Activated CD8-positive, alpha-beta memory T cell treated with anti-CD3 and anti-CD28 coated beads, Interleukin-2, amount 10 ng/mL, durations not matched to agents 7 days and 5 days (primary cell): ENCODE measurements around the gene MPPED1. TPM values are rescaled to one million over a fixed set of nuclear protein-coding genes. Genes with fewer than 3 reads are reported as not detected.

ENCODE experiments used
- ATAC-seq: fragments of 150-1000 bp; cut with Tn5 transposase; one replicate; pipeline ENCODE4 v1.10.0; 2021; ENCODE audit warnings: moderate library complexity
- CTCF ChIA-PET: fragments of 350-600 bp; sonication (Branson Sonifier 250); formaldehyde crosslinking; loops from one replicate; lab custom pipeline; 2021; ENCODE audit warnings: antibody characterized with exemption; lab: Charles Lee
- DNase-seq: peaks from one replicate; pipeline ENCODE4 v3.0.0-alpha.2; 2020
- H3K27ac Mint-ChIP-seq: one replicate; pipeline ENCODE4 v1.8.0; 2021; ENCODE audit warnings: mild to moderate bottlenecking, mixed read lengths
- H3K27me3 Mint-ChIP-seq: one replicate; pipeline ENCODE4 v1.8.0; 2021; ENCODE audit warnings: mixed read lengths
- H3K36me3 Mint-ChIP-seq: one replicate; pipeline ENCODE4 v1.8.0; 2021; ENCODE audit warnings: mild to moderate bottlenecking, mixed read lengths
- H3K4me1 Mint-ChIP-seq: one replicate; pipeline ENCODE4 v1.8.0; 2021; ENCODE audit warnings: mixed read lengths
- H3K4me3 Mint-ChIP-seq: one replicate; pipeline ENCODE4 v1.8.0; 2021; ENCODE audit warnings: mild to moderate bottlenecking, moderate library complexity, mixed read lengths
- H3K9me3 Mint-ChIP-seq: one replicate; pipeline ENCODE4 v1.8.0; 2022; ENCODE audit warnings: low read depth, mixed read lengths
- total RNA-seq, 2 experiments: library from RNA; stranded (reverse); gene quantifications; one replicate each; pipeline ENCODE4 v1.2.3, GENCODE V29; 2021

Gene MPPED1
- total RNA-seq, 2 experiments from 2014 or later: not detected

DNA sequence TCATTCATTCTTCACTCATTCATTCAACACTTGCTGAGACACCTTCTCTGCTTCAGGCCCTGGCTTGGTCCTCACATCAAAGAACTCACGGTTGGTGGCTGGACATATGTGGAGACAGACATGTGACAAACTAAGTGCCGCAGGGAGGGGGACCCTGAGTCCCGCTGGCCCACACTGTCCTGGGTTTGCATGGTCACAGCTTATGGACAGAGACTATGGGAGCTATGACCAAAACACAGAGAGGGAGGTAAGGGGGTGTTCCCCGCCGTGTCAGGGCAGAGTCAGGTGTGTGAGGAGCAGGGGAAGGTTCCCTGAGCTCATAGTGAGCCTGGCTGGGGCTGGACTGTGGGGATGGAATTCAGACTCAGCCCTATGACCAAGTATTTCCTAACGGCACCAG lies 123.1 kb downstream of the MPPED1 start:
- Mint-ChIP-seq H3K4me3 (no peak overlapping the region), H3K27ac (no peak overlapping the region), H3K36me3 (no peaks in the 10 kb centered on the region), H3K9me3 (no peaks in the 10 kb centered on the region), H3K4me1 (no peaks in the 10 kb centered on the region), H3K27me3 (peaks cover 7% of the 10 kb centered on the region)
- ATAC-seq (no peak), DNase-seq (no peak)
- CTCF ChIA-PET: no interaction called here

DNA sequence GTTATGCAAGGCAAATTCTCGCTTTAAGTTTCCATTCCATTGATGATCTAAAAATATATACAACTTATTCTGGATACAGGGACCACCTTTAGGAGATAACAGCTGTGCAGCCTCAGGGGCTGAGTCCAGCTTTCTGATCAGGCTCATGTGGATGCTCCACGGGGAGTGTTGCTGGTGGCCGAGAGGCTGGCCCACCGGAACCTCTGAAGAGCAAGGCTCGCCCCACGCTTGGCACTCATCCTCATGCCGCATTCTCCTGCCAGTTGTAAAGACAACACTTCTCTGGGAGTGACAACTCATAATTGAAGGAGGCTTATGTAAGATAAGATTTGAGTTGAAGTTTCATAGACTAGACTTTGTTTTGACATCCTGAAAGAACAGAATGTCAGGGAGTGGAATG lies 123.5 kb downstream of the MPPED1 start:
- Mint-ChIP-seq H3K4me3 (no peak overlapping the region), H3K9me3 (no peaks in the 10 kb centered on the region), H3K27me3 (peaks cover 7% of the 10 kb centered on the region), H3K27ac (no peak overlapping the region), H3K4me1 (no peaks in the 10 kb centered on the region), H3K36me3 (no peaks in the 10 kb centered on the region)
- CTCF ChIA-PET: no interaction called here
- peak; percentile 9 for DNase-seq
- no peak for ATAC-seq

DNA sequence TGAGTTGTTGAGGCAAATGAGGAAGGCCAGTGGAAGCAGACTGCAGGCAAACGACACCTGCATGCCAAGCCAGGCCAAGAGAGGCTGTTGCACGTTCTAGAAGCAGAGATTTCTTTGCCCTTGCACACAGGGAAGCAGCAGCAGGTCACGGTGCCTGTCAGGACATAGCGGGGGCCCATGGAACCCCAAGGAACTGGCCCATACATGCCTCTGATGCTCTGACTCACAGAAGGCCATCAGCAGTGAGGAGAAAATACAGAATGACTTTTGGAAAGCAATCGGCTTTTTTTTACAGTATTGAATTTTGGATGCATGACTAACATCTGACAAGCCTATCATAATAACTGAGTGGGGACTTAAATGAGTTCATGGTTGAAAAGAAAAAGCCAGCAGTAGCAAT lies 123.9 kb downstream of the MPPED1 start:
- no peaks in the 10 kb centered on the region for H3K4me1 Mint-ChIP-seq
- DNase-seq: no peak
- H3K9me3 Mint-ChIP-seq: no peaks in the 10 kb centered on the region
- no peaks in the 10 kb centered on the region for H3K36me3 Mint-ChIP-seq
- no peak overlapping the region for H3K4me3 Mint-ChIP-seq
- H3K27ac Mint-ChIP-seq: no peak overlapping the region
- ATAC-seq: no peak
- peaks cover 7% of the 10 kb centered on the region for H3K27me3 Mint-ChIP-seq
- CTCF ChIA-PET: no interaction called here

DNA sequence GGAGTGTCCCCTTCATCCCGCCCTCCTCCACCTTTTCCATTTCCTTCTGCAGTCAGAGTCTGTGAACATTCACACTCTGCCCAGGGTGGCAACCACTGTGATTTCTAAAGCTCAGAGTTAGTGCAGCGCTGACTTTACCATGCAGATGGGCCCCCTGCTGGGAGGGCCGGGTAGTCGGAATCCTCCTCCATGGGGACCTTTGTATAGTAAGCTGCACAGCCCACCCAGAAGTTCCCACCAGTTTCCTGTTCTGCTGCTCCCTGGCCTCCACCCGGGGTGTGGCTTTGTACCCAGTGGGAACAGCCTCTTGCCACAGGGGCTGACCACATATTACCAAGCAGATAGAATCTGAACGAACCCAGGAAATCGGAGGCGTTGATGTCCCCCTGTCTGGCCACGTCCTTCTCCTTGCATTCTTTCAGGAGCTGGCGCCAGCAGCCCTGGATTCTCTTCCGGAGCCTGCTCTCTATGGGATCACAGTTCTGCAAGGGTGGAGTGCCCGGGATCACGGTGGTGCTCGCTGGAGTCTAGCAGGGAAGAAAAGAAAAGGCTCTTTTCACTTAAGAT lies 125.3 kb downstream of the MPPED1 start:
- ATAC-seq (no peak), DNase-seq (no peak)
- Mint-ChIP-seq H3K9me3 (no peaks in the 10 kb centered on the region), H3K27ac (no peak overlapping the region), H3K4me1 (no peaks in the 10 kb centered on the region), H3K27me3 (peaks cover 7% of the 10 kb centered on the region), H3K36me3 (no peaks in the 10 kb centered on the region), H3K4me3 (no peak overlapping the region)
- CTCF ChIA-PET: interaction anchor here (0.6 kb wide), 1 partner anchor 141 kb away, joined by 3 read pairs; no protein-coding TSS in a partner anchor

DNA sequence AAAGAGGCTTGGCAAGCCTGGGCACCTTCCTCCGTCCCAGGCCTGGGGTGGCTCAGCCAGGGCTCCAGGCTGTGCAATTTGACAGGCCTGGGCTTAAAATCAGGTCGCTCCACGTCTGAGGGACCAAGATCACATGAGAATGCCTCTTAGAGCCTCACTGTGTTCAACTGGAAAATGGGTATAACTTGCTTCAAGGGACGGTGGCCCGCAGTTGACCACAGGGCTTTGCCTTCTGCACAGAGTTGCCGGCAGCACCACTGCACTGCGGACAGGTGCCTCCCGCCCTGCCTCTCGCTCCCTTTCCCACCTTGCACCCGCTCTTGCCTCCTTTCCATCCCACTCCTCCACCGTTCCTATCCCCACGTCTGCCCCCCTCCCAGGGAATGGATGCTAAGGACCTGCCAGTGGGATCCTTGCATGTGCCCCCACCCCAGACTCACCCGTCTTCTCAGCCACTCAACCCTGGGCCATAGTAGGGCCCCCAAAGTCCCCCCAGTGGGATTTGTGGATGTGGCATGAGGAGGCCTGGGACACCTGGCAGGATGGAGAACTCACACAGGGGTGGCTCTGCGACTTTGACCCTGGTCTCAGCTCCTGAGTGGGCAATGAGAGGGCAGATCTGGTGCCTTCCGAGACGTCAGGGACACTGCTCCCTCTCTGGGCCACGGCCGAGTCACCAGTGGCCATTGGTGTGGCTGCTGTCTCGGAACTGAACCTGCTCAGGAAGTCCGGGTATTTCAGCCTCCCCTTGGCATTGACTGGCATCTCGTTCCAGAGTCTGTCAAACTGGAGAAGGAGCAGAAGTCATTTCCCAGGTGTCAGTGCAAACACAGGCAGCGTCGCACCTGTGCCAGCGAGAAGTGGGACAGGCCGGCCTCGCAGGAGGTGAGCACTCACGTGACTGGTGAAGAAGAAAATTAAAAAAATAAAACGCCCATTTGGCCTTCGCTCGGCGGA lies 128.0 kb downstream of the MPPED1 start:
- ATAC-seq (no peak), DNase-seq (no peak)
- H3K4me3 Mint-ChIP-seq: no peak overlapping the region
- CTCF ChIA-PET: no interaction called here
- no peak overlapping the region for H3K27ac Mint-ChIP-seq
- H3K27me3 Mint-ChIP-seq: peaks cover 5% of the 10 kb centered on the region
- H3K36me3 Mint-ChIP-seq: no peaks in the 10 kb centered on the region
- H3K9me3 Mint-ChIP-seq: no peaks in the 10 kb centered on the region
- H3K4me1 Mint-ChIP-seq: no peaks in the 10 kb centered on the region

DNA sequence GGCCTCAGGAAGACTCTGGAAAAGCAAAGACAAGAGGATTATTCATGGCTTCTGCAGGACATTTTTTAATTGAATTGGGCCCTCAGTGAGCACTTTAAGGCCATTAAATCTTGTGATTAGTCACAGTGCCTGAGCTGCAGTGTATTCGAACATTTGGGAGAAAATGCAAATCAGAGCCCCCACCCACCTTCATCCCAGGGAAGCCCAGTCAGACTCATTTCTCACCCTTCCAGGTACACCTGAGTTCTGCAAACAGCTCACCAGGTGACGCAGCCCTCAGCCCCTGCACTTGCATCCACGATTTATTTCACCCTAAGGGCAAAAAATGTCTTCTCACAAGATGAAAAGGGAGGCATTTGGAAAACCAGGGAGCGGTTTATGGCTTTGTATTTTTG lies 128.7 kb downstream of the MPPED1 start:
- DNase-seq (no peak), ATAC-seq (no peak)
- Mint-ChIP-seq H3K4me1 (no peaks in the 10 kb centered on the region), H3K27ac (no peak overlapping the region), H3K36me3 (no peaks in the 10 kb centered on the region), H3K4me3 (no peak overlapping the region), H3K9me3 (no peaks in the 10 kb centered on the region), H3K27me3 (peaks cover 4% of the 10 kb centered on the region)
- CTCF ChIA-PET: no interaction called here

DNA sequence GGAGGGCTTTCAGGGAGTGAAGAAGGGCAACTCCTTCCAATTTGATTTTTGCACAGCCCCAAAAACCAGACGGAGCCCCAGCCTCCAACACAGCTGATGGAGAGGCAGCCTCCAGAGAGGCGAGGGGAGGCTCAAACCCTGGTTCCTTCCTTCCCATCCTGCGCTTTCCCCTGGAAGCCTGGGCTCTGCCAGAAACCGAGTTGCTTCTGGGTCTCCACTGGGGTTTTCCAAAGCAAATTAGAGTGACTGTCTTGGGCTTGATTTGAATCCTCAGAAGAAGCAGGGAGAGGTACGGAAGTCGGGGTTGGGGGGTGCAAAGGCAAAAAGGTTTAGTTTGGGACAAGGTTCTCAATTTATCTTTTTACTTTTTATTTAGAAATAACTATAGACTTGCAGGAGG lies 129.2 kb downstream of the MPPED1 start:
- Mint-ChIP-seq H3K36me3 (no peaks in the 10 kb centered on the region), H3K4me3 (no peak overlapping the region), H3K27me3 (peaks cover 4% of the 10 kb centered on the region), H3K9me3 (no peaks in the 10 kb centered on the region), H3K27ac (no peak overlapping the region), H3K4me1 (no peaks in the 10 kb centered on the region)
- DNase-seq: no peak
- no peak for ATAC-seq
- CTCF ChIA-PET: no interaction called here

DNA sequence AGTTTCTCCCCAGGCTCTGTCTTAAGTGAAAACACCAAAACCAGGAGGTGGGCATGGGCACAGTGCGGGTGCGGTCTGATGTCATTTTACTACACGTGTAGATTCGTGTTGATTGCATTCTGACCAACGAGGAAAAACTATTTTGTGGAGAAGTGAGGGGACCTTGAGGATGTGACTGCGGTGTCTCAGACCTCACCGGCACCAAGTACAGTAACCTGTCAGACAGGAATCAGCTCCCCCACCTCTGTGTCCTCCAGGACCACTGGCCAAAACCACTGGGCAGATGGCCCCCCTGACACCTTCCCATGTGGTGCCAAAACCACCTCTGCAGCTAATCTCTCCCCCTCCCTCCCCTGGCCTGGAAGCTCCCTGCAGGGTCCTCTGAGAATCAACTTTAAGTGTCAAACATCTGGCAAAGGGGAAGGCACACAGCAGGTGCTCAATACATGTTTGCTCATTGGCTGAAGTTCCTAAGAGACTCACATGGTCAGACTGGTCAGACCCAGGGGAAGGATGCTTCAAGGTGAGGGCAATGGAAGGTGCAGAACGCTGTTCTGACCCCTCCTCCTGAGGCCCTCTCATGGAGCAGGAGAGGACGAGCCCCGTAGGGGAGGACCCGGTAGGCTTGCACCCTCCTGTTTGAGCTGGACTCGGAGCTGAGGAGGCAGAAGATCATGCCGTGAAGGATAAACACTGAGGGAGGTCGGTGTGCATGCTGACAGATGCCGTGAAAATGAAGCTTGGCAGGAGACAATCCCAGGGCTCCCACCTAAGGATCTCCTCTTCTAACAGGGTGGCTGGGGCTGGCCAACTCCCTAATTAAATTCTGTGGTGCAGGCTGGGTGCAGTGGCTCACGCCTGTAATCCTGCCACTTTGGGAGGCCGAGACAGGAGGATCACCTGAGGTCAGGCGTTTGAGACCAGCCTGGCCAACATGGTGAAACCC lies 129.9 kb downstream of the MPPED1 start:
- CTCF ChIA-PET: no interaction called here
- H3K36me3 Mint-ChIP-seq: no peaks in the 10 kb centered on the region
- no peak overlapping the region for H3K4me3 Mint-ChIP-seq
- ATAC-seq (no peak), DNase-seq (no peak)
- H3K27me3 Mint-ChIP-seq: peaks cover 2% of the 10 kb centered on the region
- no peak overlapping the region for H3K27ac Mint-ChIP-seq
- no peaks in the 10 kb centered on the region for H3K9me3 Mint-ChIP-seq
- H3K4me1 Mint-ChIP-seq: no peaks in the 10 kb centered on the region

DNA sequence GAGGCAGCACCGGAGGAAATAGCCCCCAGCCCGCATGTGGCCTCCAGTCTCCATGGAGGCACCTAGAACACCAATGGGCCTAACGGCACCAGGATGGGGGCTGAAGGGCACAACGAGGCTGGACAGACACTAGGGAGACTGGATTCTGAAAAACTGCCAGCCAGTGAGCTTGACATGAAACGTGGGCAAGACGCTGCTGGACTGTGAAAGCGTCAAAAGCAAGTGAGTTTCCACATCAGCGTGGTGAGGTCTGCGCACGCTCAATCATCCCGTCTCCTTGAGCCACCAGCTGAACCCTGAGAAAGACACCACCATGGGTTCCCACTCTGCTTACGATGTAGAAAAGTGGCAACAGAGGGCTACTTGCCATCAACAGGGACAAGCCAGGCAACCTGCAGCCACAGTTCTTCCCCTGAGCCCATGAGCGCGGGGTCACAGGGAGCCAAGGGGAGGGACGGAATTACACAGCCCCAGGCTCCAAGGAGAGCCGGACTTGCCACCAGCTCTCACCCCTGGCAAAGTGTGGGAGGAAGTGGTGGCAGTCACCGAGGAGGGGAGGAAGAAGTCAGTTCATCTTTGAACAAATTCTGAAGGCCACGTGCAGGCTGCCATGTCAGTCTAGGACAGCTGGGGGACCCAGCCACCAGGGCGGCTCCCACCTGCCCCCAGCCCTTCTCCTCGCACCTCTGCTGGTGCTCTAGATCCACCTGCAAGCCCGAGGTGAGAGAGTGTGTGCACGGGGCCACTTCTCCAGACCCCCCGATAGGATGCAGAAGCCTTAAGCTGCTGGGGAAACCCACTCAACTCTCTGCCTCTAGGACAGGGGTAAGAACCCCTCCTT lies 131.1 kb downstream of the MPPED1 start:
- no peak overlapping the region for H3K4me3 Mint-ChIP-seq
- no peaks in the 10 kb centered on the region for H3K36me3 Mint-ChIP-seq
- no peaks in the 10 kb centered on the region for H3K4me1 Mint-ChIP-seq
- no peaks in the 10 kb centered on the region for H3K9me3 Mint-ChIP-seq
- ATAC-seq (no peak), DNase-seq (no peak)
- H3K27ac Mint-ChIP-seq: no peak overlapping the region
- H3K27me3 Mint-ChIP-seq: peaks cover 5% of the 10 kb centered on the region
- CTCF ChIA-PET: no interaction called here

DNA sequence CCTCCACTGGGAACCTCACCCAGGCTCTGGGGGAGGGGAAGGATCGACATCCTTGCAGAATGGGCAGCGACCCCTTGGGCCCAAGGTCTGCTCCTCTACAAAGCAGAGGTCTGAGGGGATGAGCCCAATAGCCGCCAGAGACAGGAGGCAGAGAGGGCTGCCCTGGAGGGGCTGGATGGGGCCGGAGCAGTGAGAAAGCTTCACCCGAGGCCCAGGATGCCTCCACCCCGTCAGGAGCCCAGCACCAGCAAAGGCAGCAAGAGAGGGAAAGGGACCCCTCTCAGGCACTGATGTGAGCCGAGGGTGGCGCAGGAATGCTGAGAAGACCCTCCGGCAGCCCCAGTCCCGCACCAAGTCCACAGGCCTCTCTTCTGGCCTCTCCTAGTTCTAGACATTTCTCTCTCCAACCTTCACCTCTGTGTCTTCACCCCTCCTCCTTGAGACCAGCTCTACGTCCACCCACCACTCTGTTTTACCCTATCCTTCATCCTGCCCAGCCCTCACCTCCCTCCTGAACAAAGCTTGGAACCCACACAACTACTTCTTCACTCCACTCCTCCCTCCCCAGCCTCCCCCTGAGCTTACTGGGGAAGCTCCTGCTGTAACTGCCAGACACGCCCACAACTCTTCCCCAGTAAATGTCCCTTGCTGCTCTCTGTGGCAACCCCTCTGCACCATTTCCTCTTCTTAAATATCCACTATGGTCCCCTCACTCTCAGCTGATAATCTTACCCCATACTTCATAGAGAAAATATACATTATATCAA lies 131.9 kb downstream of the MPPED1 start:
- no peak overlapping the region for H3K4me3 Mint-ChIP-seq
- H3K27me3 Mint-ChIP-seq: peaks cover 3% of the 10 kb centered on the region
- H3K27ac Mint-ChIP-seq: no peak overlapping the region
- ATAC-seq (no peak), DNase-seq (no peak)
- H3K36me3 Mint-ChIP-seq: no peaks in the 10 kb centered on the region
- CTCF ChIA-PET: interaction anchor here (1.2 kb wide), 1 partner anchor 11 kb away, joined by 3 read pairs; no protein-coding TSS in a partner anchor
- H3K9me3 Mint-ChIP-seq: no peaks in the 10 kb centered on the region
- no peaks in the 10 kb centered on the region for H3K4me1 Mint-ChIP-seq

DNA sequence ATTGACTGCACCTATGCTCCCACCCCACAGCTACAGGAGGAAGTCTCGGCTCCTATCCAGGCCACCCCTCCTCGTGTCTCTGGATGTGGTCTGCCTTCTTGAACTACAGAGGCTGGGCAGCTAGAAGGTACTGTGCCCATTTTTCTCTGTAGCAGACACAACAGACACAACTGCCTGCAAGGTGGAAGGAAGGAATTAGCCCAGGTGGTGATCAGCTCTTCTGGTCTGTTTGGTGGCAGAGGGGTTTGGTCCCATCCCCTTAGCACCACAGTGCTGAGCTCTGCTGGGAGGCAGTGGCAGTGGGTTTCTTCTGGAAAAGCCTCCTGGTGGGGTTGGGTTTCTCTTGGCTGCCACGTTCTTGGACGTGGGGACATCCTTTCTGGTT lies 132.5 kb downstream of the MPPED1 start:
- CTCF ChIA-PET: interaction anchor here (1.2 kb wide), 1 partner anchor 12 kb away, joined by 3 read pairs; no protein-coding TSS in a partner anchor
- H3K4me1 Mint-ChIP-seq: no peaks in the 10 kb centered on the region
- no peak overlapping the region for H3K4me3 Mint-ChIP-seq
- DNase-seq: no peak
- H3K27ac Mint-ChIP-seq: no peak overlapping the region
- no peak for ATAC-seq
- no peaks in the 10 kb centered on the region for H3K36me3 Mint-ChIP-seq
- peaks cover 3% of the 10 kb centered on the region for H3K27me3 Mint-ChIP-seq
- H3K9me3 Mint-ChIP-seq: no peaks in the 10 kb centered on the region

DNA sequence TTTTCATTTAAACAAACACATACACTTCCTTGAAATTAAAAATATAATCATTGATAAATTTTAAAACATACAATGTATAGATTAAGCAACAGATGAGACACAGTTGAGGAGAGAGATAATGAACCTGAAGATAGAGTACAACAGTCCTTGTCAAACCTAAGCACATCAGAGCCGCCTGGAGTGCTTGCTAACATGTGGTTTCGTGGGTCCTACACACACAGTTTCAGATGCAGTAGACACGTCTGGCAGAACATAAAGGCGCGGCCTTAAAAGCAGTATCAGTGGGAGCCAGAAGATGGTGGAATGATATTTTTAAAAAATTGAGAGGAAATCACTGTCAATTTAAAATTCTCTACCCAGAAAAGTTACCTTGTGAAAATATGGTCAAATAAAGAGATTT lies 134.4 kb downstream of the MPPED1 start:
- no peaks in the 10 kb centered on the region for H3K36me3 Mint-ChIP-seq
- CTCF ChIA-PET: no interaction called here
- ATAC-seq (no peak), DNase-seq (no peak)
- no peaks in the 10 kb centered on the region for H3K9me3 Mint-ChIP-seq
- H3K27me3 Mint-ChIP-seq: peaks cover 6% of the 10 kb centered on the region
- no peaks in the 10 kb centered on the region for H3K4me1 Mint-ChIP-seq
- H3K4me3 Mint-ChIP-seq: no peak overlapping the region
- H3K27ac Mint-ChIP-seq: no peak overlapping the region
